ENCODE results near the gene PXN.

DNA sequence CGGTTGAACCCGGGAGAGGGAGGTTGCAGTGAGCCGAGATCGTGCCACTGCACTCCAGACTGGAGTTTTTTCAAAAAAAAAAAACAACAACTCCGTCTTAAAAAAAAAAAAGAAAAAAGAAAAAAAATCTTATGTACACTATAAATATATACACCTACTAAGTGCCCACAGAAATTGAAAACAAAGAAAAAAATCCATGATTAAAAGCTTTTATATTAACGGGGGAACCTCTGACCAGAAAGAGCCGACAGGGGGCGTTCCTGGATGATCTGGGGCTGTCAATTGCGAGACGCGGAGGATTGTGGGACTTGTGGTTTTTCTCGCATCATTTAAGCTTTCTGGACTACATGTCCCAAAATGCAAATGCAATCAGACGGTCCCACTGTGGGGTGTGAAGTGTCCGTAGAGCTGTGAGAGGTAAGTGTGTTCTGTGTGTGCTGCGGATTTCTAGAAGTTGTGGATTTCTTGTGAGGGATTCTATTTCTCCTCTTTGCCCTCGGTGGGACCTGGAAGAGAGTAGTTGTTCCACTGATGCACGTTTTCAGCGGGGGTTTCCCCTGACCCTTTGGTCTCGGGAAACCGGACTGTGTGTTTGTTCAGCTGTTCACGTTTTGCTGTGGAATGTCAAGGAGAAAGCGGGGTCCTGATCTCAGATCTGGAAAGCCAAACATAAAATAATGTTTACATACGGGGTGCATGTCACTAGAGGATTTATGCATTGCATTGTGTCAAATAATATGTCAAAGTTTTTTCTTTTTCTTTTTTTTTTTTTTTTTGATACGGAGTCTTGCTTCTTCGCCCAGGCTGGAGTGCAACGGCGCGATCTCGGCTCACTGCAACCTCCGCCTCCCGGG, 36.7 kb upstream of the PXN start, which contains the start of gene SIRT4:
- TF ChIP-seq, protein P1, sequence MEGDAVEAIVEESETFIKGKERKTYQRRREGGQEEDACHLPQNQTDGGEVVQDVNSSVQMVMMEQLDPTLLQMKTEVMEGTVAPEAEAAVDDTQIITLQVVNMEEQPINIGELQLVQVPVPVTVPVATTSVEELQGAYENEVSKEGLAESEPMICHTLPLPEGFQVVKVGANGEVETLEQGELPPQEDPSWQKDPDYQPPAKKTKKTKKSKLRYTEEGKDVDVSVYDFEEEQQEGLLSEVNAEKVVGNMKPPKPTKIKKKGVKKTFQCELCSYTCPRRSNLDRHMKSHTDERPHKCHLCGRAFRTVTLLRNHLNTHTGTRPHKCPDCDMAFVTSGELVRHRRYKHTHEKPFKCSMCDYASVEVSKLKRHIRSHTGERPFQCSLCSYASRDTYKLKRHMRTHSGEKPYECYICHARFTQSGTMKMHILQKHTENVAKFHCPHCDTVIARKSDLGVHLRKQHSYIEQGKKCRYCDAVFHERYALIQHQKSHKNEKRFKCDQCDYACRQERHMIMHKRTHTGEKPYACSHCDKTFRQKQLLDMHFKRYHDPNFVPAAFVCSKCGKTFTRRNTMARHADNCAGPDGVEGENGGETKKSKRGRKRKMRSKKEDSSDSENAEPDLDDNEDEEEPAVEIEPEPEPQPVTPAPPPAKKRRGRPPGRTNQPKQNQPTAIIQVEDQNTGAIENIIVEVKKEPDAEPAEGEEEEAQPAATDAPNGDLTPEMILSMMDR (IDR thresholded peaks at IDR 0.05; ENCODE audit: low read depth, low read length, missing input control), result peak; percentile 77
- TF ChIP-seq RAD21 (IDR thresholded peaks at IDR 0.05), result peak; percentile 68
- TF ChIP-seq YY1 (IDR thresholded peaks at IDR 0.05), result peak; percentile 35
- TF ChIP-seq EGR1 (IDR thresholded peaks at IDR 0.05; ENCODE audit: low read depth in 2 of 2), result peak in 1 of 2 donors; percentile 32
- no peak for TF ChIP-seq TAF1 (conservative IDR thresholded peaks at IDR 0.05)
- TF ChIP-seq, protein P2, sequence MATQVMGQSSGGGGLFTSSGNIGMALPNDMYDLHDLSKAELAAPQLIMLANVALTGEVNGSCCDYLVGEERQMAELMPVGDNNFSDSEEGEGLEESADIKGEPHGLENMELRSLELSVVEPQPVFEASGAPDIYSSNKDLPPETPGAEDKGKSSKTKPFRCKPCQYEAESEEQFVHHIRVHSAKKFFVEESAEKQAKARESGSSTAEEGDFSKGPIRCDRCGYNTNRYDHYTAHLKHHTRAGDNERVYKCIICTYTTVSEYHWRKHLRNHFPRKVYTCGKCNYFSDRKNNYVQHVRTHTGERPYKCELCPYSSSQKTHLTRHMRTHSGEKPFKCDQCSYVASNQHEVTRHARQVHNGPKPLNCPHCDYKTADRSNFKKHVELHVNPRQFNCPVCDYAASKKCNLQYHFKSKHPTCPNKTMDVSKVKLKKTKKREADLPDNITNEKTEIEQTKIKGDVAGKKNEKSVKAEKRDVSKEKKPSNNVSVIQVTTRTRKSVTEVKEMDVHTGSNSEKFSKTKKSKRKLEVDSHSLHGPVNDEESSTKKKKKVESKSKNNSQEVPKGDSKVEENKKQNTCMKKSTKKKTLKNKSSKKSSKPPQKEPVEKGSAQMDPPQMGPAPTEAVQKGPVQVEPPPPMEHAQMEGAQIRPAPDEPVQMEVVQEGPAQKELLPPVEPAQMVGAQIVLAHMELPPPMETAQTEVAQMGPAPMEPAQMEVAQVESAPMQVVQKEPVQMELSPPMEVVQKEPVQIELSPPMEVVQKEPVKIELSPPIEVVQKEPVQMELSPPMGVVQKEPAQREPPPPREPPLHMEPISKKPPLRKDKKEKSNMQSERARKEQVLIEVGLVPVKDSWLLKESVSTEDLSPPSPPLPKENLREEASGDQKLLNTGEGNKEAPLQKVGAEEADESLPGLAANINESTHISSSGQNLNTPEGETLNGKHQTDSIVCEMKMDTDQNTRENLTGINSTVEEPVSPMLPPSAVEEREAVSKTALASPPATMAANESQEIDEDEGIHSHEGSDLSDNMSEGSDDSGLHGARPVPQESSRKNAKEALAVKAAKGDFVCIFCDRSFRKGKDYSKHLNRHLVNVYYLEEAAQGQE (IDR thresholded peaks at IDR 0.05), result peak; percentile 15
- peak; percentile 69 for TF ChIP-seq SP1 (IDR thresholded peaks at IDR 0.05)
